Trophoblast cell (in vitro differentiated cells and primary cell): ENCODE measurements around the gene VWA5B1.

Experiments
- DNase-seq, 2 donors: peaks; one replicate each; pipeline ENCODE4 v3.0.0-alpha.2; 2016
- H2AFZ ChIP-seq: 2 replicates; pipeline ENCODE4 v1.6.1; 2013; ENCODE audit warnings: low read length, moderate library complexity, mild to moderate bottlenecking; ENCODE audit not compliant: insufficient read depth, poor library complexity
- H2AK5ac ChIP-seq: 2 replicates; pipeline ENCODE4 v1.6.1; 2013; ENCODE audit warnings: mild to moderate bottlenecking, low read length
- H2BK120ac ChIP-seq: 2 replicates; pipeline ENCODE4 v1.6.1; 2013; ENCODE audit warnings: low read length, mild to moderate bottlenecking, moderate library complexity; ENCODE audit not compliant: insufficient read depth, poor library complexity
- H2BK12ac ChIP-seq: 2 replicates; pipeline ENCODE4 v1.6.1; 2013; ENCODE audit warnings: mild to moderate bottlenecking, low read length, moderate library complexity
- H2BK5ac ChIP-seq: 2 replicates; pipeline ENCODE4 v1.6.1; 2013; ENCODE audit warnings: low read length, low read depth, moderate library complexity, mild to moderate bottlenecking; ENCODE audit not compliant: poor library complexity
- H3K14ac ChIP-seq: 2 replicates; pipeline ENCODE4 v1.6.1; 2013; ENCODE audit warnings: mild to moderate bottlenecking, low read length
- H3K18ac ChIP-seq: 2 replicates; pipeline ENCODE4 v1.6.1; 2013; ENCODE audit warnings: mild to moderate bottlenecking, low read length
- H3K23ac ChIP-seq: 2 replicates; pipeline ENCODE4 v1.6.1; 2013; ENCODE audit warnings: low read length
- H3K27ac ChIP-seq: 2 replicates; pipeline ENCODE4 v1.5.1; 2013; ENCODE audit warnings: low read depth, mild to moderate bottlenecking, inconsistent platforms, low read length, moderate library complexity
- H3K27me3 ChIP-seq: 2 replicates; pipeline ENCODE4 v1.6.1; 2013; ENCODE audit warnings: inconsistent platforms, mild to moderate bottlenecking, low read length, moderate library complexity; ENCODE audit not compliant: insufficient read depth
- H3K36me3 ChIP-seq, 2 experiments: 1 replicate in 1 of 2; 2 replicates in 1 of 2; pipeline ENCODE4 v1.6.1; 2013; ENCODE audit warnings: low read length in 2 of 2, mild to moderate bottlenecking in 2 of 2, moderate library complexity in 1 of 2; ENCODE audit not compliant: insufficient read depth in 2 of 2, control insufficient read depth in 1 of 2
- H3K4ac ChIP-seq: 2 replicates; pipeline ENCODE4 v1.6.1; 2013; ENCODE audit warnings: low read depth, mild to moderate bottlenecking, low read length, moderate library complexity
- H3K4me1 ChIP-seq, 2 experiments: 1 replicate in 1 of 2; 2 replicates in 1 of 2; pipeline ENCODE4 v1.6.1; 2013; ENCODE audit warnings: low read length in 2 of 2, mild to moderate bottlenecking in 2 of 2, moderate library complexity in 1 of 2; ENCODE audit not compliant: insufficient read depth in 2 of 2, control insufficient read depth in 1 of 2
- H3K4me2 ChIP-seq: 2 replicates; pipeline ENCODE4 v1.6.1; 2013; ENCODE audit warnings: inconsistent platforms, mild to moderate bottlenecking, low read length, moderate library complexity
- H3K4me3 ChIP-seq: 2 replicates; pipeline ENCODE4 v1.5.1; 2013; ENCODE audit warnings: mild to moderate bottlenecking, low read depth, low read length, inconsistent platforms
- H3K79me1 ChIP-seq: one replicate; pipeline ENCODE4 v1.6.1; 2013; ENCODE audit warnings: low read length
- H3K79me2 ChIP-seq: 2 replicates; pipeline ENCODE4 v1.6.1; 2013; ENCODE audit warnings: low read length, mild to moderate bottlenecking; ENCODE audit not compliant: control insufficient read depth, insufficient read depth, poor library complexity
- H3K9ac ChIP-seq: 2 replicates; pipeline ENCODE4 v1.6.1; 2013; ENCODE audit warnings: mild to moderate bottlenecking, low read length
- H3K9me3 ChIP-seq: 2 replicates; pipeline ENCODE4 v1.6.1; 2013; ENCODE audit warnings: low read depth, mild to moderate bottlenecking, control low read depth, inconsistent platforms, low read length; ENCODE audit not compliant: insufficient read depth
- H4K12ac ChIP-seq: 2 replicates; pipeline ENCODE4 v1.6.1; 2013; ENCODE audit warnings: low read depth, mild to moderate bottlenecking, low read length, moderate library complexity
- H4K8ac ChIP-seq: 2 replicates; pipeline ENCODE4 v1.6.1; 2013; ENCODE audit warnings: low read depth, mild to moderate bottlenecking, low read length, moderate library complexity
- H4K91ac ChIP-seq: one replicate; pipeline ENCODE4 v1.6.1; 2013; ENCODE audit warnings: low read depth, mild to moderate bottlenecking, low read length, moderate library complexity
- WGBS: extraction: QIAGEN DNeasy Blood & Tissue Kit; methylation state at CpG from one replicate; pipeline ENCODE4 v1.1.7; 2013; ENCODE audit warnings: missing lambda C conversion rate; ENCODE audit not compliant: insufficient read length, insufficient coverage; ENCODE audit errors: extremely low coverage; 5-methylcytosine and 5-hydroxymethylcytosine counted together

The VWA5B1 gene

DNA sequence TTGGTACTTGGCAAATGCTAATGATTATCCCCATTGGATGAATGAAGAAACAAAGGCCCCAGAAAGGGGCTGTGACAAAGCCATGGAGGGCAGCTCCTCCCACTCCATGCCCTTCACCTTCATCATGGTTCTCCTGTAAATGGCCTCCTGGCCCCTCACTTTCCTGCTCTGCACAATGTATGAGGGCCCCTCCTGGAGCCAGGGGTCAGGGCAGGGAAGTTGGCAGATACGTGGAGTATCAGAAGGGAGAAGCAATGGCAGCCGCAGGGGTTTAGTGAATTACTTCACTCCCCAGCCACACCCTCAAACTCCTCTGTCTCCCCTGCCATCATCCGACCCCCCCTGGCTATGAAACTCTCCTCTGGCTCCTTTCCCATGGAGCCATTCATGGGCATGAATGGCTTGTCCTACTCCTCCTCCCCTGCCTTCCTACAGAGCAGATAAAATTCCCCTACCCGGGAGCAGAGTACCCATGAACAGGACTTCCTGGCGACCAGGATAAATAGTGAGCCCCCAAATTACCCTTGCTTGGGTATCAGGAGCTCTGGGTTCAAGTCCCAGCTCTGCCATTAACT lies 109.0 kb downstream of the VWA5B1 start:
- H3K36me3 ChIP-seq = no peaks in the 10 kb centered on the region
- no peak overlapping the region for H3K9ac ChIP-seq
- no peak overlapping the region for H2AK5ac ChIP-seq
- no peaks in the 10 kb centered on the region for H3K4me1 ChIP-seq
- no peak overlapping the region for H2BK5ac ChIP-seq
- no peaks in the 10 kb centered on the region for H3K79me1 ChIP-seq
- no CpG with 5 or more reads among the region's 5 CpGs for WGBS
- H2BK120ac ChIP-seq = no peak overlapping the region
- no peak overlapping the region for H3K23ac ChIP-seq
- no peak overlapping the region for H4K8ac ChIP-seq
- no peak overlapping the region for H3K4me3 ChIP-seq
- H3K18ac ChIP-seq = no peak overlapping the region
- no peak overlapping the region for H4K91ac ChIP-seq
- H3K4me2 ChIP-seq = no peak overlapping the region
- no peak overlapping the region for H2BK12ac ChIP-seq
- H4K12ac ChIP-seq = no peak overlapping the region
- H3K27me3 ChIP-seq = peaks cover 4% of the 10 kb centered on the region
- H3K4ac ChIP-seq = no peak overlapping the region
- H2AFZ ChIP-seq = no peak overlapping the region
- no peak for DNase-seq
- no peak overlapping the region for H3K14ac ChIP-seq
- H3K9me3 ChIP-seq = peaks cover 3% of the 10 kb centered on the region
- H3K27ac ChIP-seq = no peak overlapping the region
- no peaks in the 10 kb centered on the region for H3K79me2 ChIP-seq

DNA sequence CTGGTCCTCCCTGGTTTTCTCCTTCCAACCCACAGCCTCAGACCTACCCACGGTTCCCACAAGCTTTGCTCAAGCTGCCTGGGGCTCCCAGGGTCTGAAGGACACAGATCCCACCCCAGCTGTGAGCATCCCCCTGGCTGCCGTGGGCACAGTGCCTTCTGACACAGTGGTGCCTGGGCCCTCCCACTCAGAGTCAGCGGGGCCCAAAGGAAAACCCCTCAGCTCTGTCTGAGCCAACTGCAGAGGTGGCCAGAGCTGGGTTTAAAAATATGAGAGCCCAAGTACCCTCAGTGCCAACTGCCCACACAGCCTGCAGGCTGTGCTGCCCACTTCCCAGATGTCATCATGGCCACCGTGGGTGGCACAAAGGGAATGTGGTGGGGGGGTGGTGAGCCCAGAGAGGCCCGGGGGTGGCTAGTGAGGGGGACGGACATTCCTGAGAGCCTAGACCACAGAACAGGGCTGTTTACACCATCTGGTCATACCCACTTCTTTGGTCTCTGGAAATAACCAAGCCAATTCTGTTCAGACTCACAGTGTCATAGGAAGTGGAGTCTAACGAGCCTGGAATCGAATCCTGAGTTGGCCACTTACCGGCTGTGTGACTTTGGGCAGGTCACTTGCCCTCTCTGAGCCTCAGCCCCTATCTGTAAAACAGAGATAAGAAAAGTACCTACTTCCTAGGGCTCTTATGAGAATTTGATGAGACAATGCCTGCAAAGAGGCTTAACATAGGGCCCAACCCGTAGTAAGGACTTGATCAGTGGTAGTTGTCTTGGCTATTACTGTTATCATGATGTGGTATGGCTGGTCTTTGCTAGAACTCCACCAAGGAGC lies 109.9 kb downstream of the VWA5B1 start:
- Histone ChIP-seq H3K4me2 (no peak overlapping the region), H4K91ac (no peak overlapping the region)

DNA sequence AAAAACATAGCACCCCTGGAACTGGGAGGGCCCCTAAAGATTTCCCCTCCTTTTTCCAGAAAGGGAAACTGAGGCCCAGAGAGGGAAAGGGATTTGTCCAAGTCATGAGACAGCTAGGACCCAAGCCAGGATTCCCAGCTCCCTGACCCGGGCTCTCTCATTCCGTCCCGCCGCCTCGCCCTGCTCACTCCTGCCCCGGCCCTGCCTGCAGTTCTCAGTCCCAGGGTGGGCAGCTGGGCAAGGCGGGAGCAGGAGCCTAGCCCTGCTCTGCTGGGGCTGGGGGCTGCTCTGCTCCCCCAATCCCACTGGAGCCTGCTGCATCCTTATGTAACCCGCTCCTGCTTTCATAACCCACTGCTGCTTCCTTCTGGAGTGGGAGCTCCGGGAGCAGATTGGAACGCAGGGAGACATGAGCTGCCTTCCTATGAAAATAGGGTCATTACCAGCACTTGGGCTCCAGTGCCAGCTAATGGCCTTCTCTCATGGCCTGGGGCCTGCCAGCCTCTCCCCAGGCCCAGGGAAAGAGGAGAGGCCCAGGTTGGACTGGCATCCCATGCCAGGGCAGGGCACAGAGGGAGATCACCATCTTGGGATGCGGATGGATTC lies 110.8 kb downstream of the VWA5B1 start:
- no peak overlapping the region for H3K4me3 ChIP-seq
- H2BK120ac ChIP-seq = no peak overlapping the region
- H2AK5ac ChIP-seq = no peak overlapping the region
- H3K14ac ChIP-seq = no peak overlapping the region
- no peak for DNase-seq
- H3K36me3 ChIP-seq = no peaks in the 10 kb centered on the region
- H3K9ac ChIP-seq = no peak overlapping the region
- H3K23ac ChIP-seq = no peak overlapping the region
- H3K79me2 ChIP-seq = no peaks in the 10 kb centered on the region
- no CpG with 5 or more reads among the region's 11 CpGs for WGBS
- no peak overlapping the region for H4K12ac ChIP-seq
- no peak overlapping the region for H2BK5ac ChIP-seq
- no peaks in the 10 kb centered on the region for H3K79me1 ChIP-seq
- H2AFZ ChIP-seq = no peak overlapping the region
- H4K8ac ChIP-seq = no peak overlapping the region
- H3K27me3 ChIP-seq = peaks cover 11% of the 10 kb centered on the region
- H3K4me2 ChIP-seq = no peak overlapping the region
- no peak overlapping the region for H4K91ac ChIP-seq
- H3K4ac ChIP-seq = no peak overlapping the region
- no peak overlapping the region for H2BK12ac ChIP-seq
- no peaks in the 10 kb centered on the region for H3K4me1 ChIP-seq
- no peak overlapping the region for H3K18ac ChIP-seq
- peaks cover 6% of the 10 kb centered on the region for H3K9me3 ChIP-seq
- H3K27ac ChIP-seq = no peak overlapping the region

More for the DNA sequence above, 109.9 kb downstream of the VWA5B1 start:
- Histone ChIP-seq H3K27me3 (peaks cover 6% of the 10 kb centered on the region), H3K36me3 (no peaks in the 10 kb centered on the region), H3K4me3 (no peak overlapping the region), H2BK12ac (no peak overlapping the region), H2AFZ (no peak overlapping the region), H3K9me3 (peaks cover 3% of the 10 kb centered on the region), H3K4ac (no peak overlapping the region), H3K14ac (no peak overlapping the region), H4K8ac (no peak overlapping the region), H3K18ac (no peak overlapping the region), H3K79me1 (no peaks in the 10 kb centered on the region), H3K27ac (no peak overlapping the region), H3K79me2 (no peaks in the 10 kb centered on the region), H2AK5ac (no peak overlapping the region), H3K9ac (no peak overlapping the region), H2BK5ac (no peak overlapping the region), H3K23ac (no peak overlapping the region), H4K12ac (no peak overlapping the region), H3K4me1 (no peaks in the 10 kb centered on the region), H2BK120ac (no peak overlapping the region)
- no CpG with 5 or more reads among the region's 10 CpGs for WGBS
- no peak for DNase-seq

DNA sequence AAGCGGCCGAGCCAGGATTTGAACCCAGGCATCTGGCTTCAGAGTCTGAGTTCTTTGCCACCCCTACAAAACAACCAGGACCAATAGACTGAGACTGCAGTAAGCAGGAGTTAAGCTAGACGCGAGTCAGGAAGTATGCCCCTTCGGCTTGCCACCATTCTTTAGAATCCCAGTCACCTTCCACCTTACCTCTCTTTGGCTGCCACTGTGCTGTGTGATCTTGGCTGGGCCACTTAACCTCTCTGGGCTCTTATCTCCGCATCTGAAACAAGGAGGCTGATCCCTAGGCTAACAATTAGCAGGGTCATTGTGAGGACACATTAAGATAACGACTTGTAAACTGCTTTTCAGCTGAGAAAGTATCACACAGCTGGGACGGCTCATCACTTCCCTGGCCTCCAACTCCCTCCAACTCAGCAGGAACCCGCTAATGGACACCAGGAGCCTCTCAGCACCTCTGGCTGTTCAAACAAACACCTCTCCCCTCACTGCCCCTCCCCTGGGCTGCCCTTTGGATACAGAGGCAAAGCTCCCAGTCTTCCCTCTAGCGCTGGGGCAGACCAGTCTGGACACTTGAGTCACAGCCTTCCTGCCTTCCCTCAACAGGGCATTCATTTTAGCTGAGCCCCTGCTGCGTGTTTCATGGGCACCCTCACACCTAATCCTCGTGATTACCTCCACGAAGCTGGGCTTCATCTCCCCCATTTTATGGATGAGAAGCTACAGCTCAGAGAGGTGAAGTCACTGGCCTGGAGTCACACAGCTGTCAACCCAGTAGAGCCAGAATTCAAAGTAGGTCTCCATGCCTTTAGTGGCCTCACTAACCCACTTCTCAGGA lies 112.1 kb downstream of the VWA5B1 start:
- Histone ChIP-seq H3K14ac (no peak overlapping the region), H3K9me3 (peaks cover 6% of the 10 kb centered on the region), H2AK5ac (no peak overlapping the region), H2BK120ac (no peak overlapping the region), H2BK5ac (no peak overlapping the region), H3K27me3 (peaks cover 11% of the 10 kb centered on the region), H2BK12ac (no peak overlapping the region), H3K79me2 (no peaks in the 10 kb centered on the region), H3K18ac (no peak overlapping the region), H2AFZ (no peak overlapping the region), H3K4me1 (no peaks in the 10 kb centered on the region), H3K79me1 (no peaks in the 10 kb centered on the region), H3K36me3 (no peaks in the 10 kb centered on the region), H3K27ac (no peak overlapping the region), H4K91ac (no peak overlapping the region), H4K12ac (no peak overlapping the region), H3K4ac (no peak overlapping the region), H4K8ac (no peak overlapping the region), H3K4me2 (no peak overlapping the region), H3K23ac (no peak overlapping the region), H3K9ac (no peak overlapping the region), H3K4me3 (peak overlapping the region; percentile 23)
- WGBS = no CpG with 5 or more reads among the region's 13 CpGs
- no peak for DNase-seq
